ENCODE data around the gene IGFBP4.

DNA sequence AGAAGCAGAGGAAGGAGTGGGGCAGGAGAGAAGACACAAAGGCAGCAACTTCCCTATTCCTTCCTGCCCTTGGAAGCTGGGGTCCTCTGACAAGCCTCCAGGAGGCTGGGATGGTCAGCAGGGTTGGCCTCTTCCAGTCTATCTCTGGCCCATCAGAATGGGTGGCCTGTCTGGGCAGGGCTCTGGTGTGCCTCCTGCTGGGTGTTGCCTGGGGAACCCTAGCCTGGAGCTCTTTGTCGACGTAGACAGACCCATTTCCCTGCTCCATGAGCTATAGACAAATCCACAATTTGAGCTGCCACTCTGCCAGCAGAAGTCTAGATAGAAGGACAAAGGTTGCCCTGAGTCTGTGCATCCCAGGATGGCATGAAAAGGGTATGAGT, 11.4 kb downstream of the IGFBP4 start:
- TF ChIP-seq DPF2 (CRISPR knock-in tag; IDR thresholded peaks at IDR 0.05; ENCODE audit: borderline replicate concordance, low read depth) (no peak), EP300 (IDR thresholded peaks at IDR 0.05; ENCODE audit: low read depth in 2 of 2, low read length in 2 of 2) (no peak), EP300 (CRISPR knock-in tag; IDR thresholded peaks at IDR 0.05; ENCODE audit: borderline replicate concordance) (no peak), POLR2A (IDR thresholded peaks at IDR 0.05; ENCODE audit: insufficient read depth in 1 of 2, low read depth in 2 of 2, low read length in 2 of 2) (no peak), FOXK2 (IDR thresholded peaks at IDR 0.05) (no peak), EHMT2 (IDR thresholded peaks at IDR 0.05; ENCODE audit: borderline replicate concordance, low read depth, low read length) (no peak), ZNF883 (CRISPR knock-in tag; IDR thresholded peaks at IDR 0.05; ENCODE audit: not compliant biosample characterization) (no peak), ETV5 (CRISPR knock-in tag; IDR thresholded peaks at IDR 0.05; ENCODE audit: borderline replicate concordance) (no peak), SMC3 (IDR thresholded peaks at IDR 0.05; ENCODE audit: low read length) (no peak)
- TF ChIP-seq, protein P1, sequence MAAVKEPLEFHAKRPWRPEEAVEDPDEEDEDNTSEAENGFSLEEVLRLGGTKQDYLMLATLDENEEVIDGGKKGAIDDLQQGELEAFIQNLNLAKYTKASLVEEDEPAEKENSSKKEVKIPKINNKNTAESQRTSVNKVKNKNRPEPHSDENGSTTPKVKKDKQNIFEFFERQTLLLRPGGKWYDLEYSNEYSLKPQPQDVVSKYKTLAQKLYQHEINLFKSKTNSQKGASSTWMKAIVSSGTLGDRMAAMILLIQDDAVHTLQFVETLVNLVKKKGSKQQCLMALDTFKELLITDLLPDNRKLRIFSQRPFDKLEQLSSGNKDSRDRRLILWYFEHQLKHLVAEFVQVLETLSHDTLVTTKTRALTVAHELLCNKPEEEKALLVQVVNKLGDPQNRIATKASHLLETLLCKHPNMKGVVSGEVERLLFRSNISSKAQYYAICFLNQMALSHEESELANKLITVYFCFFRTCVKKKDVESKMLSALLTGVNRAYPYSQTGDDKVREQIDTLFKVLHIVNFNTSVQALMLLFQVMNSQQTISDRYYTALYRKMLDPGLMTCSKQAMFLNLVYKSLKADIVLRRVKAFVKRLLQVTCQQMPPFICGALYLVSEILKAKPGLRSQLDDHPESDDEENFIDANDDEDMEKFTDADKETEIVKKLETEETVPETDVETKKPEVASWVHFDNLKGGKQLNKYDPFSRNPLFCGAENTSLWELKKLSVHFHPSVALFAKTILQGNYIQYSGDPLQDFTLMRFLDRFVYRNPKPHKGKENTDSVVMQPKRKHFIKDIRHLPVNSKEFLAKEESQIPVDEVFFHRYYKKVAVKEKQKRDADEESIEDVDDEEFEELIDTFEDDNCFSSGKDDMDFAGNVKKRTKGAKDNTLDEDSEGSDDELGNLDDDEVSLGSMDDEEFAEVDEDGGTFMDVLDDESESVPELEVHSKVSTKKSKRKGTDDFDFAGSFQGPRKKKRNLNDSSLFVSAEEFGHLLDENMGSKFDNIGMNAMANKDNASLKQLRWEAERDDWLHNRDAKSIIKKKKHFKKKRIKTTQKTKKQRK (IDR thresholded peaks at IDR 0.05; ENCODE audit: low read length) = no peak
- TF ChIP-seq, protein P2, sequence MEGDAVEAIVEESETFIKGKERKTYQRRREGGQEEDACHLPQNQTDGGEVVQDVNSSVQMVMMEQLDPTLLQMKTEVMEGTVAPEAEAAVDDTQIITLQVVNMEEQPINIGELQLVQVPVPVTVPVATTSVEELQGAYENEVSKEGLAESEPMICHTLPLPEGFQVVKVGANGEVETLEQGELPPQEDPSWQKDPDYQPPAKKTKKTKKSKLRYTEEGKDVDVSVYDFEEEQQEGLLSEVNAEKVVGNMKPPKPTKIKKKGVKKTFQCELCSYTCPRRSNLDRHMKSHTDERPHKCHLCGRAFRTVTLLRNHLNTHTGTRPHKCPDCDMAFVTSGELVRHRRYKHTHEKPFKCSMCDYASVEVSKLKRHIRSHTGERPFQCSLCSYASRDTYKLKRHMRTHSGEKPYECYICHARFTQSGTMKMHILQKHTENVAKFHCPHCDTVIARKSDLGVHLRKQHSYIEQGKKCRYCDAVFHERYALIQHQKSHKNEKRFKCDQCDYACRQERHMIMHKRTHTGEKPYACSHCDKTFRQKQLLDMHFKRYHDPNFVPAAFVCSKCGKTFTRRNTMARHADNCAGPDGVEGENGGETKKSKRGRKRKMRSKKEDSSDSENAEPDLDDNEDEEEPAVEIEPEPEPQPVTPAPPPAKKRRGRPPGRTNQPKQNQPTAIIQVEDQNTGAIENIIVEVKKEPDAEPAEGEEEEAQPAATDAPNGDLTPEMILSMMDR (CRISPR knock-in tag; IDR thresholded peaks at IDR 0.05) = no peak
- TF ChIP-seq, protein P3, sequence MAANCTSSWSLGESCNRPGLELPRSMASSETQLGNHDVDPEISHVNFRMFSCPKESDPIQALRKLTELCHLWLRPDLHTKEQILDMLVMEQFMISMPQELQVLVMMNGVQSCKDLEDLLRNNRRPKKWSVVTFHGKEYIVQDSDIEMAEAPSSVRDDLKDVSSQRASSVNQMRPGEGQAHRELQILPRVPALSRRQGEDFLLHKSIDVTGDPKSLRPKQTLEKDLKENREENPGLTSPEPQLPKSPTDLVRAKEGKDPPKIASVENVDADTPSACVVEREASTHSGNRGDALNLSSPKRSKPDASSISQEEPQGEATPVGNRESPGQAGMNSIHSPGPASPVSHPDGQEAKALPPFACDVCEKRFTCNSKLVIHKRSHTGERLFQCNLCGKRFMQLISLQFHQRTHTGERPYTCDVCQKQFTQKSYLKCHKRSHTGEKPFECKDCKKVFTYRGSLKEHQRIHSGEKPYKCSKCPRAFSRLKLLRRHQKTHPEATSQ (CRISPR knock-in tag; IDR thresholded peaks at IDR 0.05; ENCODE audit: borderline replicate concordance) = no peak

Data from HepG2 (cell line).